ENCODE results near the gene C15orf39.

Gene C15orf39

GRCh38 chr15:75177360-75178071 is 24.2 kb upstream of the C15orf39 start:
- in situ Hi-C loops (cut with HindIII; ENCODE audit: low pct_ligation_motif_present, low sequenced_read_pairs), result no loop called here
- H3K36me3 ChIP-seq (replicated peaks), result no peaks in the 10 kb centered on the region
- H3K27ac ChIP-seq, result no peak overlapping the region
- no peak for DNase-seq
- H3K4me3 ChIP-seq (ENCODE audit: low read depth, low read length), result no peak overlapping the region
- TF ChIP-seq, protein P1, sequence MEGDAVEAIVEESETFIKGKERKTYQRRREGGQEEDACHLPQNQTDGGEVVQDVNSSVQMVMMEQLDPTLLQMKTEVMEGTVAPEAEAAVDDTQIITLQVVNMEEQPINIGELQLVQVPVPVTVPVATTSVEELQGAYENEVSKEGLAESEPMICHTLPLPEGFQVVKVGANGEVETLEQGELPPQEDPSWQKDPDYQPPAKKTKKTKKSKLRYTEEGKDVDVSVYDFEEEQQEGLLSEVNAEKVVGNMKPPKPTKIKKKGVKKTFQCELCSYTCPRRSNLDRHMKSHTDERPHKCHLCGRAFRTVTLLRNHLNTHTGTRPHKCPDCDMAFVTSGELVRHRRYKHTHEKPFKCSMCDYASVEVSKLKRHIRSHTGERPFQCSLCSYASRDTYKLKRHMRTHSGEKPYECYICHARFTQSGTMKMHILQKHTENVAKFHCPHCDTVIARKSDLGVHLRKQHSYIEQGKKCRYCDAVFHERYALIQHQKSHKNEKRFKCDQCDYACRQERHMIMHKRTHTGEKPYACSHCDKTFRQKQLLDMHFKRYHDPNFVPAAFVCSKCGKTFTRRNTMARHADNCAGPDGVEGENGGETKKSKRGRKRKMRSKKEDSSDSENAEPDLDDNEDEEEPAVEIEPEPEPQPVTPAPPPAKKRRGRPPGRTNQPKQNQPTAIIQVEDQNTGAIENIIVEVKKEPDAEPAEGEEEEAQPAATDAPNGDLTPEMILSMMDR (IDR thresholded peaks at IDR 0.05; ENCODE audit: low read depth, low read length, missing control alignments), result peak; percentile 1
- no peaks in the 10 kb centered on the region for H3K27me3 ChIP-seq (replicated peaks)

DNA sequence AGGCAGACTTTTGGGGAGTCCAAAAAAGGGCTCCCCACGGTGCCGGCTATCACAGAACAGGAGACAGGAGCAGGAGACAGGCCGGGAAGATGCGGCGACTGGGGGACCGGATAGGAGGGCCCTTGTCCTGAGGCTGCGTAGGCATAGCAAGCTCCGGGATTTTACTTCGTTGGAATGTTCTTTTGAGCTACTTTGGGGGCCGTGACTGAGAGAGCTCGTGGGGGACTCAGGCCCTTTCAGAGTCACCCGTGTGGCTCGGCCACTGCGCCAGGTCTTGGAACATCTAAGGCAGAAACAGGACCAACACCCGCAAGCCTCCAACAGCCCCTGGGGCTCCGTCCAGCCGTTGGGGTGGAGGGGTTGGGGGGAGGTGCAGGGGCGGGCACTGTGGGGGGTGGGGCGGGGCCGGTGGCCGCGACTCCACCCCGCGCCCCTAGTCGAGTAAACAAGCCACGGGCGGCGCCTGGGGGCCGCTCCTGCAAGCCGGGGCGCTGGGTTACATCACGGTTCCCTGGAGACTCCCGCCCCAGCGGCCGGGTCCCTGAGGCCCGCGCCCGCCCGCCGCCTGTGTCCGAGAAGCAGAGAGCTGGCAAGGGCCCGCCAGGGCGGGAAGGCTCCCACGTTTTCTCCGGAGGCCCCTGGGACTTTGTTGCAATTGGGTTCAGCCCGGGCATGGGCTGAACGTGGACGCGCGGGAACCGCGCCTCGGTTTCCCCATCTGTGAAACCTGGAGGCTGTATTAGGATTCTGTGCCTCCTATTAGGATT is 23.3 kb upstream of the C15orf39 start:
- TF ChIP-seq, protein P1 (IDR thresholded peaks at IDR 0.05; ENCODE audit: low read depth, low read length, missing control alignments), result no peak
- H3K36me3 ChIP-seq (replicated peaks), result no peaks in the 10 kb centered on the region
- H3K27ac ChIP-seq, result no peak overlapping the region
- H3K4me3 ChIP-seq (ENCODE audit: low read depth, low read length), result peak overlapping the region; percentile 24
- no peaks in the 10 kb centered on the region for H3K27me3 ChIP-seq (replicated peaks)
- DNase-seq, result no peak
- in situ Hi-C loops (cut with HindIII; ENCODE audit: low pct_ligation_motif_present, low sequenced_read_pairs), result no loop called here

GRCh38 chr15:75178938-75179745 is 22.5 kb upstream of the C15orf39 start:
- TF ChIP-seq, protein P1 (IDR thresholded peaks at IDR 0.05; ENCODE audit: low read depth, low read length, missing control alignments), result no peak
- Histone ChIP-seq H3K27ac (no peak overlapping the region), H3K36me3 (replicated peaks) (no peaks in the 10 kb centered on the region), H3K4me3 (ENCODE audit: low read depth, low read length) (no peak overlapping the region), H3K27me3 (replicated peaks) (no peaks in the 10 kb centered on the region)
- DNase-seq, result no peak
- in situ Hi-C loops (cut with HindIII; ENCODE audit: low pct_ligation_motif_present, low sequenced_read_pairs), result no loop called here

GRCh38 chr15:75179746-75180140 is 21.9 kb upstream of the C15orf39 start:
- no peak overlapping the region for H3K27ac ChIP-seq
- H3K27me3 ChIP-seq (replicated peaks), result no peaks in the 10 kb centered on the region
- TF ChIP-seq, protein P1 (IDR thresholded peaks at IDR 0.05; ENCODE audit: low read depth, low read length, missing control alignments), result no peak
- DNase-seq, result no peak
- H3K4me3 ChIP-seq (ENCODE audit: low read depth, low read length), result no peak overlapping the region
- H3K36me3 ChIP-seq (replicated peaks), result no peaks in the 10 kb centered on the region
- in situ Hi-C loops (cut with HindIII; ENCODE audit: low pct_ligation_motif_present, low sequenced_read_pairs), result no loop called here

- in situ Hi-C loops (cut with HindIII; ENCODE audit: low pct_ligation_motif_present, low sequenced_read_pairs), result no loop called here
- H3K27me3 ChIP-seq (replicated peaks), result no peaks in the 10 kb centered on the region
- H3K27ac ChIP-seq, result no peak overlapping the region
- no peaks in the 10 kb centered on the region for H3K36me3 ChIP-seq (replicated peaks)
- H3K4me3 ChIP-seq (ENCODE audit: low read depth, low read length), result no peak overlapping the region
- no peak for DNase-seq
- TF ChIP-seq, protein P1 (IDR thresholded peaks at IDR 0.05; ENCODE audit: low read depth, low read length, missing control alignments), result no peak
These were observed 19.9 kb upstream of the C15orf39 start for GRCh38 chr15:75181780-75182179.

All from brain microvascular endothelial cell (primary cell).